Non-pigmented ciliary epithelial cell (primary cell): ENCODE results near the gene RBP3.
"Not testable (repeated sequence)": the region's sequence is repeated elsewhere in the genome, so short reads cannot be mapped to it uniquely, and the experiment has no call there.

Experiments
- DNase-seq: peaks from one replicate; pipeline ENCODE4 v3.0.0-alpha.2; 2010; ENCODE audit warnings: low read depth

Gene RBP3

DNA sequence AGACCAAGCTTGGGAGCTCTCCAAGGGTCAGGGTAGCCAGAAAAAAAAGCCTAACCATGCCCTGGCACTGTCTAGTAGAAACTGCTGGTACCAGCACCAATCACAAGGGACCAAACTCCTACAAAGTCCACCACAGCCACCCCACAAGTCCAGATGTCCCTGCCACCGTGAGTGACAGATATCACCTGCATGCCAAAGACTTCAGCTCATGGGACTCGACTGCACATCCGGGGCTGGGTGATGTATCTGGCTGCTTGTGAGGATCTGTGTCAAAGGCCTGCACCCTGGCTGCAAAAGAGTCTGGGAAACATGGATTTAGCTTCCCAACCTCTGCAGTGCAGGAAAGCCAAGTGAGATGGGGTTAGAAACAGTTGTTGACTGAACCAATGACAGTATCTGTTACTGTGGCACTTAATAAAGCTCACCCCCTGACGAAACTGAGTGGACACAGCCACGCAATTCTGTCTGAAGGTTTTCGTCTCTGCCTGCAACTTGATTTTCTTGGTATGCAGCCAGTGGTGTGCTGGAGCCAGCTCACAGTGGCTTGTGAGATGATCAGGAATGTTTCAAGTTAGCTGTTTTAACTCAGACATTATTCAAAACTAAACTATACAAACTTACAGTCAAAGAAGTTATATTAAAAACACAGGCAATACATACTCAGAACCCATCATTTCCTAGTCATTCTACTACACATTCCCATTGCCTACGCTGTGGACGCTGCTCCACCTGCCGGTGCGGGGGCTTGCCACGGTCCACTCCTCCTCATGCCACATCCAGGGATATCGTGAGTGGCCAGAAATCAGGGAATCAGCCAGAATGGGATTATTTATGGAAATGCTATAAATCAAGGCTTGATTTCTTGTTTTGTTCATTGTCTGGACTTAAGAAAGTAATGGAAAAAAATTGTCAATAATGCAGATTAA is 26.7 kb downstream of the RBP3 start:
- peak; percentile 22 for DNase-seq

DNA sequence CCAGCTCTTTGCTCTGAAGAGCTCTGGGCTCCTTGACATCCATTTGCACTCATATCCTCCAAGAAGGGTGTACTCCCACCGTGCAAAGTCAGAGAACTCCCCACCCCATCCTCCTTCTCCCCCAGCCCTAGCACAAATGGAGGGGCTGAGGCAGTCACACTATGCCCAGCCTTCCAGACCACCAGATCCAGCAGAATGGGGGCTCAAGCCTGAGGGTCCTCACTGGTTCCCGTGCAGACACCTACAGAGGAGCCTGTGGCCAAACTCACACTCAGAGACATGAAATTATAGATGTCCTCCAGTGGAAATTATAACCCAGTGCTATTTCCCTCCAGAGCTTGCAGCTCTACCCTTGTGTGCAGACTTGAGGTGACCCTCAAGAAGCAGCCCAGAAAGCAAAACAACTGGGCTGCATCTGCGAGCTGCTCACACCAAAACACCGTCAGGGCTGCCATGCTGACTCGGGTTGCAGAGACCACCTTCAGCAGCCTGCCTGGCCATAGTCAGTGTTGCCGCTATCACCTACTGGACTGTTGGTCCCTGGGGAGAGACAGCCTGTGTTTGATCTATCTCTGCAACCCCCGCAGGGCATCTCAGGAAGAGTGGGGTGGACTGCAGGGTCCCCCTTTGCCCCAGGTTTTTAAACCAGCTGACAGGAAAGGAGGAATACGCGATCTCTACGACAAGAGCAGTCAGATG is 28.5 kb downstream of the RBP3 start:
- DNase-seq: no peak

DNA sequence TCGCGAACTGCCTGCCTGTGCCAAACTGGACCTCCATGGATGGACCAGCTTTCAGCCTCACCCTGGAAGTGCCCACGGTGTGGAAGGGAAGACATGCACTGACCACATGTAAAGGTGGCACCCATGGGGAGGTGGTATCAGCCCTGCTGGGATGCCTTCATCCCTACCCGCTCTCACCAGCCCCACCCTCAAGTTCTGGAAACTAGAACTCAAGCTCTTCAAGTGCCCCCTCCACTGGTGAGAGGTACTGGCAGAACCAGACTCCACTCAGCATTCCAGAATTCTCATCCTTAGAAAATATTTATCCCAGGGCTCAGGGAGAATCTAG is 30.0 kb downstream of the RBP3 start:
- DNase-seq: no peak

DNA sequence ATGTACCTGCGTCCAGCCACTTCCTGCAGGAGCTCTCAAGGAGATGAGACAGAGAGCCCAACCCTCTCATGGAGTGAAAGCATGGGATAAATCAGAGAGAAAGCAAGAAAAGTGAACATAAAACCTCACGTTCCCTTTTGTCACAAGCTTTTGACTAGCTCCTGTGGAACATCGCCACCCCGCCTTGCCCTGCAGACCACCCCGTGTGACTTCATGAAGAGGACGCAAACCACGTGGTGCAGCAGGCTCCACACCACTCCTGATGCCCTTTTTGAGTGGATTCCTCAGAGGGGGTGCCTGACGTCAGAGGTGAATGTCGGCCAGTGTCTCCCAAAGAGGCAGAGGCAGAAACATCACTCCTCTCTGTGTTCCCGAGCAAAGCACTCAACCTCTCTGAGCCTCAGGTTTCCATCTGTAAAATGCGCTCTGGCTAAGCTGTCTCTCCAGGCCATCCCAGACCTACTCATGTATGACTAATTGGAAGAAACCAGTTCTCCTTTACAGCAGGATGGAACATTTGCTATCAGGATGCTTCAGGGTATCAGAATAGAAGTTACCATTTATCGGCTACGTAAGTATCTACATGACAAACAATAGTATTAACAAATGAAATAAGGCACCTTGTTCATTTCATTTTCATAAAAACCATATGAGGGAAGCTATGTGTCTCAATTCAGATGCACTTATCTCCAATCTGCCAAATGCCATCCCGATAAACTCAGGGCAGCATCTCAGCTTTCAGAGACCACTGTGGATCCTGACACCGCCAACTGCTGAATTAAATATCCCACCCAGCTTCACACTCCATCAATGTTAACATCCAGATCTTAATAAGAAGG is 30.7 kb downstream of the RBP3 start:
- DNase-seq: no peak

DNA sequence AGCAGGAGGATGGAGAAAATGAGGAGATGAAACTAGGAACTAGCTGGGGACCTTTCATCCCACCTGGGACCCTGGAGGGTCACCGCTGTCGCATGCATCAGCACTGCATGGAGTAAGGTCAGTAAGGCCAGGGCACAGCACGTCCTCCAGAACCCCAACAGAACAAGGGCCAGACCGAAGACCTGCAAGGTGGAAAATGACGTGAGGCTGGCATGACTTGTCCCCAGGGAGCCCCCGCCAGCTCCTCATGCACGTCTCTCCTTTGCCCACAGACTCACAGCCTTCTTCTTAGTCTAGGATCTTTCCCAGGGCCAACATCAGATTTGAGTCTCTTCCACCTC is 31.3 kb downstream of the RBP3 start:
- no peak for DNase-seq

DNA sequence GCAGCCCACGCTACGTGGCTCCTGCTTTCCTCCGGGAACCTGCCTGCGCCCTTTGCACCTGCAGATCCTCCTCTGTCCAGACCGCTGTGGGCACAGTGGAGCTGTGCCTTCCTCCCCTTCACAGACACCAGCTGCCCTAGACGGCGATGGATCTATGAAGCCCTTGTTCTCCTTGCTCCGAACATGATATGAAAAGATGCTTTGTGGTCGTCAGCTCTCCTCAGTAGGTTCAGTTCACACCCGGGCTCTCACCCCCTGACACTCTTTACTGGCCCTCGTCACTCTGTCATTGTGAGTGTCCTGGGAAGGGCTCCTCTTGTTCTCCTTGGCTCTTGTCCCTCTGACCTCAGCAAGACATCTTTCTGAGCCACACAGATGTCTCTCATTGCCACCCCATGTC is 31.7 kb downstream of the RBP3 start:
- DNase-seq: no peak

DNA sequence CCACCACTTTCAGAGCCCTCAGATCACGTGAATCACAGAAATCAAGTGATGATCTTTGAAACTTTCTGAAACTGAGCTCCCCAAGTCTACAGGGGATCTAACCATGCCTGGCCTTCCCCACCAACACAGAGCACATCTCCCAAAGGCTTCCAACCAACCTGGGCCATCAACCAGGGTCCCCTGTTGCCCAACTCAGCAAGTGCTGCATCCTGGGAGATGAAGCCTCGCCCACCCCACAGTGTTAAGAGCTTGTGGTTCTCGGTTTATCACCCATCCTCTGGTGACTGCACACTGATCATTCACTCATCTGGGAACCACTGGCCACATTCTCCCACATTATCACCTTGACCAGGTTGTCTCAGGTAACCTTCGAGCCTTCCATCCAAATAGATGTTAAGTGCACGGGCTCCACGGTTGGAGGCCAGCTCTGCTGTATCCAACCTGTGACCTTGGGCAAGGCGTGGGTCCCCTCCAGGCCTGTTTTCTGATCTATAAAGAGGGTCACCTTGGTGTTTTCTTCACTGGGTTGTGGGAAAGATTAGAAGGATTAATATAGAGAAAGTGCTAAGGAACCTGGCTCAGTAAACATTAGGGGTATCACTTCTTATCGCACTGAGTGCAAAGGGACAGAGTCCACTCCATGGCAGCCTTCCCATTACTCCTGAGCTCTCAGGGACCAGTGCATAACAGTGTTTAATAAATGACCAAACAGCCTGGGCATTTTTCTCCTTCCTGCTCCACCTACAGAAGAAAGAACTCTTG is 32.4 kb downstream of the RBP3 start:
- no peak for DNase-seq

DNA sequence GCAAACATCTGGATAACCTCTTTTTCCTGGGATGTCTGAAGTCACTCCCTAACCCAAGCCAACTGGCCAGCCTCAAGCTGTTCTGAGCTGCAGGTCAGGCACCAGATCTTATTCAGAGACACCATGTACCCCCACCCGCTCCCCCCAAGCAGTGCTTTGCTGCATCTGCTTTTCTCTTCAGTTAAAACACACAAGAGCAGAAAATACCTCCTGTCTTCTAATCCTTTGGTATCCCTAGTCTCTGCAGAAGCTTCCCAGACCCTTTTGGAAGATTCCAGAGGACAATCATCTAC is 32.9 kb downstream of the RBP3 start:
- no peak for DNase-seq

DNA sequence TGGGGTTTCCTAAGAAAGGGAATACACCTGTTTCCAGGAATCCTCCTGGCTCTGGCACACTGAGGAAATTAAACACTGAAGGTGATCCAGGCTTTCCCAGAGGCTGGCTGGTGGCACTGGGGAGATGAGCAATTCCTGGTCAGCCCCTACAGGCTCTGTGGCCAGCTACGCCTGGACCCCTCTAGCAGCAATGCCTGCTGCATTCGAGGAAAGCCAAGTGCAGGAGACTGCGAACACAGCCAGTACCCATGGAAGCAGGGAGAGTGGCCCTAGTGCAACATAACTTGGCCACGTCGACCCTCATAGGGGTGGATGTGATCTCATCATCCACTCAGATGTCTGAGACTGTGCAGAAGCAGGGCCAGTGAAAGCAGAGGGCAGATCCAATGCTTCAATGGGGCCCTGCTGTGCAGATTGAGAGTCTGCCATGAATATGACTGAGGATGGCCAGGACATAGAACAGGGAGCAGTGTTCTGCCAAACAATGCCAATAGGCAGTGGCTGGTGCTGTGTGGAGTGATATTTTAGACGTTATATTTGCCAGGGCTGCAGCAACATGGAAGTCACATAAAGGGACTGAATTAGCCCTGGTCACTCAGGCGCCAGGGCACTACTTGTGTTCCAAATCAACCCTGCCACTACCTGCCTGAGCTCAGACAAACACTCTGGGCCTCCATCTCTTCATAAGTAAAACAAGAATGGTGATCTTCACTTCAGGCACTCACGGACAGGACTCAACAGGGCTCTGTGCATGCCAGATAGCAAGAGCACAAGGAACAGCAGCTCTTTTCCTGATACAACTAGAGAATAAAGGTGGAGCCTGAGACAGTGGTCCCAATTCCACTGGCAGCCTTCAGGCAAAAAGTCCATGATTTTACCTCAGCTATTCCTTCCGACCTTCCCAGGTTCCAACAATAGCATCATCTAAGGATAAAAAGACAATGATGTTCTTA is 33.5 kb downstream of the RBP3 start:
- no peak for DNase-seq

DNA sequence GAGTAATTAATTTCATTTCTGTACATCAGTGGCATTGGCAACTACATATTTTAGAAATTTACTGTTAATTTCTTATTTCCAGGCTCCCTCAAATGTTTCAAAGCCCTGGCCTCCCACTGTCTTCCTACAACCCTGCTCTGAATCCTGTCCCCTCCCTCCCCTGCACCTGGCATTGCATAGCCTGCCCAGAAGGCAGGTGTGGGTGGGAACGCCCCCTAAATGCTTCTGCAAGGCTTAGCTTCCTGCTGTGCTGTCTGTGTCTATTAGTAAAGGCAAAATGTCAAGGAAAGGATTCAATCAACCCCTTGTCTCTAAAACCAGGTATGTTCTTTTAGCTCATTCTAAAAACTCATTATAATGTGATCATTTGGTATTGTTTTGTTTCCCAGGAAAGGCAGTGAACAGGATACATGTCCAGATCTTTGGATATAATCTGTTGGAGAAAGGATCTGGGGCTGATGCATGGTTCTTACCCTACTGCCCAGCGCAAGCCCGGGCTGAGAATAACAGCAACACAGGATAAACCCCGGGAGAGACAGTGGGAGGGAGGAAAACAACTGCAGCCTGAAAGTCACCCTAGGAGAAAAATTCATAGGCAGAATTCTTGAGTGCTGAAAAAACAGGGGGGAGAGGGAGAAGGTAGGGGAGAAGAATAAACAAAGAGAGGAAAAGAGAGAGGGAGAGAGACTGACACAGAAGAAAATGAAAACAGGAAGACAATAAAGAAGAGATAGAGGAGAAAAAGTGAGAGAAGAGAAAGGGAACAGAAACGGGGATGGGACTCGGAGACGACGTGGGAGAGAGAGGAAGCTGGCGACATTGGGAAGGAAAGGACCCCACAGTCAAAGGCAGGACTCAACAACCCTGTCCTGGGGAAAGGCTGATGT is 35.3 kb downstream of the RBP3 start:
- DNase-seq: no peak

DNA sequence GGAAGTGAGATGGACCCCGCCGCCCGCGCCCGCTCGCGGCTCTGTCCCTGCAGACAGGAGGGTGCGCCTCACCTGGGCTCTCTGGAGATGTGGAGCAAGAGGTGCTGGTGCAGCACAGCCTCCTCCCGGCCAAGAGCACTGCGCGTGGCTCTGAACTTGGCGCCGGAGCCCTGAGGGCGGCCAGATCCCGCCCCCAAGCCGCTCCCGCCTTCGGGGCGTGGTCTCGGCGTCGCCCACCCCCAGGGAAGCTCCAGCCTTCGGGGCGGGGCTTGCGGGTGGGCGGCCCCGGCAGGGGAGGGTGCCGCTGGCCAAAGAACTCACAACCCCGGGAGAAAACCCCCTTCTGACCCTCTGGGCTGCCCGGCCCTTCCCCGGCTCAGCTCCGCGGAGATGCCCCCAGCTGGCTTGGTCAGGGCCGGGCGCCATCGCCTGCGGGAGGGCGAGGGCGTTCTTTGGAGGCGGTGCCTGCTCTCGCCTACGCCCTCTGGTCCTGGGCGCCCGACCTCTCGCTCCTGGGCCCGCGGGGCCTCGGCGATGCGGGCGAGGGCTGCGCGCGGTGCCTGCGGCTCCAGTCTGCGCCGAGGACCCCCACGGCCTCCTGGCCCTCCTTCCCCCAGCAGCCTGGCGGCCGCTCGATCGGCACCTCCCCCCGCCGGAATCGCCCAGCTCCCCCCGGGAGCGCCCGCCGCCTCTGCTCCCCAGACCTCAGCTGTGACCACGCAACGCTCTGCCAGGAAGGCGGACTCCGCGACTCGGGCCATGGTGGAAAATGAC is 36.2 kb downstream of the RBP3 start, which contains the start of gene ZNF488:
Gene ZNF488, minus strand, starts transcription at position 146 of the 774 bp plus-strand sequence. CDS start 15,464 bp downstream, outside the sequence.
- DNase-seq: no peak

DNA sequence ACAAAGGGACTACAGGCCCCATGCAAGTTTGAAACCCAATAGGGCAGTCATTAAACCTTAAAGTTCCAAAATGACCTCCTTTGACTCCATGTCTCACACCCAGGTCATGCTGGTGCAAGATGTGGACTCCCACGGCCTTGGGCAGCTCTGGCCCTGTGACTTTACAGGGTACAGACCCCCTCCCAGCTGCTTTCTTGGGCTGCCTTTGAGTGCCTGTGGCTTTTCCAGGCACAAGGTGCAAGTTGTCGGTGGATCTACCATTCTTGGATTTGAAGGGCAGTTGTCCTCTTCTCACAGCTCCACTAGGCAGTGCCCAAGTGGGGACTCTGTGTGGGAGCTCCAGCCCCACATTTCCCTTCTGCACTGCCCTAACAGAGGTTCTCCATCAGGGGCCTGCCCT is 37.9 kb downstream of the RBP3 start:
- DNase-seq: not testable (repeated sequence)

DNA sequence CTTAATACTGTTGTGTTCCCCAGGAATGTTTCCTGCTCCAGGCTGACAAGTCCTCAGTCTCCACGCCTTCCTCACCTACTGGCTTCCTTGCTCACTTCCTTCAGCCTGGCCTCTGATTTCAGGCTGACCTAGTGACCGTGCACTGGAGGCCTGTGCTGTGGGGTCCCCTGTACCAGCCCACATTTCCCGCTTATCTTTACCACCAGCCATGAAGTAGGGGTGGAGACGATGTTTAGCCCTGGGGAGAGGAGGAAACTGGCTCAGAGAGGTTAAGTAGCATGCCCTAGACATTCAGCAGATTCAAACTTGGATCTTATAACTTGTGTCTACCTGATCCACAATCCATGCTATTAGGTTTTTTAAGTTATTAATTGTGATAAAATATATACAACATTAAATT is 40.7 kb downstream of the RBP3 start:
- DNase-seq: no peak

DNA sequence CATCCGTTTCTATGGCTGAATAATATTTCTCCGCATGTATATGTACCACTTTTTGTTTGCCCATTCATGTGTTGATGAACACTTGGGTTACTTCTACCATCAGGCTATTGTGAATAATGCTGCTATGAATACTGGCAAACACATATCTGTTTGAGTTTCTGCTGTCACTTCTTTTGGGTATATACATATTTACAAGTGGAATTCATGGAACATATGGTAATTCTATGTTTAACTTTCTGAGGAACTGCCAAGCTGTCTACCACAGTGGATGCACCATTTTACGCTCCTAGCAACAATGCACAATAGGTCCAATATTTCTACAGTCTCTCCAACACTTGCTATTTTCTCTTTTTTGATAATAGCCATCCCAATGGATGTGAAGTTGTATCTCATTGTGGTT is 41.5 kb downstream of the RBP3 start:
- DNase-seq: no peak

DNA sequence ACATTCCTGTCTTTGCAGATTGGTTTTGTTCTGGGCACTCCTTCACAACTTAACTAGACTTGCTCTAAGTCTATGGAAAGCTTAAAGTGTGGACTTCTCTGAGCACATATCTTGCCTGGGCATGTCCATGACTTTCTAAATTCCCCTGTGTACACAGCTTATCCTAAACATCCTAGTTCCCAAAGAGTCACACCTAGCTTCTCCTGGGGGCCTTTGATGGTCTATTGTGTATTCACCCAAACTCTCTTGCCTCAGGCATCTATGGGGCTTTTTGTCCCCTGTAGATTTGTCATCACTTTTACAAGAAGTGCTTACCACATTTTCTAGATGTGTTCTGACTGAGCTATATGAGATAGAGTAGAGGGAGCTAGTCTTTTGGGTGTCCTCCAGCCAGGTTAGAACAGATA is 48.2 kb downstream of the RBP3 start:
- DNase-seq: no peak

DNA sequence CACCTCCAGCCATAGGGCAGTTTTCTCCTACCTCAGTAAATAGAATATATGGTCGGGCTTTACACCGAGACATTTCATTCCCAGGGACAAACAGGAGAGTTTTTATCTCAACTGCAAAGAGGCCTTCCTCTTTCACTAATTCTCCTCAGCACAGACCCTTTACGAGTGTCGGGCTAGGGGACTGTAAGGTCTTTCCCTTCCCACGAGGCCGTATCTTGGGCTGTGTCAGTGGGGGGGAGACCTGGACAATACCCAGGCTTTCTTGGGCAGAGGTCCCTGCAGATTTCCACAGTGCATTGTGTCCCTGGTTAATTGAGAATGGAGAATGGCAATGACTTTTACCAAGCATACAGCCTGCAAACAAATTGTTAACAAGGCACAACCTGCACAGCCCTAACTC is 49.1 kb downstream of the RBP3 start:
- DNase-seq: no peak

DNA sequence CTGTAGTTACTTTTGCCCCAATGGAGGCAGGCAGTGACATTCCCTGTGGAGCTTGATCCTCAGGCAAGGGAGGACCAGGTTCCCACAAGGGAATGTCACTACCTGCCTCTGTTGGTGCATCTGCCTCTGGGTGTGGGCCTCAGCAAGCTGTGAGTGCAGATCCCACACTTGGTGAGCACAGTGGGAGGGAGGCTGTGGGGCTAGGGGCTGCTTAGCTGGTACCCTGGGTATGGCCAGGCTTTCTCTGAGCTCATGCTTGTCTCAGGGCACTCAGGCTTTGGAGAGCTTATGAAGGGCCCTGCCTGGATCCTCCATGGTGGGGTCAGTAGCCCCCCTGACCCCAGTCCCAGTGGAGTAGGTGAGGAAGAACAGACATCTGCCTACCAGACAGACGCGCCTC is 52.1 kb downstream of the RBP3 start:
- no peak for DNase-seq

DNA sequence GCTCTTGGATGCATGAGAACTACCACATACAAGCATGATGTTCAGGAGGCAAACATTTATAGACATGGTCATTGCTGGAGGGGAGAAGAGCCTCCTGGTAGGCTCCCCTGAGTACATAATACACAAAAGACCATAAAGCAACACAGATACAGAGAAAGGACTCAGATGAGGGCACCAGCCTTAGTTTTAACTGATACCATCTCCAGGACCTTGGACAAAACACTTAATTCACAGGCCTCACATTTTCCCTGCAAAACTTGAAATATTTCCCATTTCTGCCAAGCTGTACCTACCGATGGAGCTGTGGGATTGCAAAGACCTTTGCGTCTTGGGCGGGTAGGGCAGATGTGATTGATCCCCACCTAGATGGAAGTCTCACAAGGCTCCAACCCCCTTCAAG is 52.6 kb downstream of the RBP3 start:
- no peak for DNase-seq

DNA sequence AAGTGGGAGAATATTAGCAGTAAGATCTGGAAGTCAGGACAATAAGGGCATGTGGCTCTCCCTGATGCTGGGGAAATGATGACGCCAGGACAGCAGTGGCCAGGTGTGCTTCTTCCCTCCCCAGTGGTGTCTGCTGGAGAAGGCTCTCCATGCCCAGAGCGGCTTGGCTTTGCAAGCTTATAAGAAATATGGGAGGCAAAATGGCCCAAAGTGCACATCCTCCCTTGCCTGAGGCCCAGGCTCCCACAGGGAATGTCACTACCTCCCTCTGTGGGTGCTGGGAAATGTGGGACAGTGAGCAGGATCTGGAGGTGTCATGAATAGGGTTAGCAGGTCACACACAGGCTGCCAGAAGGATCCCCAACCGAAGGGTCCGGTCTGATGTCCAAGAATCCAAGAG is 53.0 kb downstream of the RBP3 start:
- DNase-seq: no peak
